Activated B cell treated with CpG ODN at 0.5 μM for 24 hours (primary cell): ENCODE measurements around the gene MPZL3. TPM values are rescaled to one million over a fixed set of nuclear protein-coding genes. Genes with fewer than 3 reads are reported as not detected.

Source experiments
- ATAC-seq: fragments of 200-7000 bp; cut with Tn5 transposase; one replicate; pipeline ENCODE4 v1.10.0; 2021; ENCODE audit warnings: low read depth, mild to moderate bottlenecking, moderate library complexity
- CTCF ChIA-PET: fragments of 350-600 bp; sonication (Branson Sonifier 250); formaldehyde crosslinking; loops from one replicate; lab custom pipeline; 2021; ENCODE audit warnings: antibody characterized with exemption; lab: Charles Lee
- POLR2A ChIA-PET: fragments of 350-600 bp; sonication (Branson Sonifier 250); formaldehyde crosslinking; loops from one replicate; lab custom pipeline; 2021; ENCODE audit warnings: antibody characterized with exemption; lab: Charles Lee
- DNase-seq: peaks from one replicate; pipeline ENCODE4 v3.0.0; 2022
- H3K27ac Mint-ChIP-seq: one replicate; pipeline ENCODE4 v1.8.0; 2020; ENCODE audit warnings: mixed read lengths
- H3K27me3 Mint-ChIP-seq: one replicate; pipeline ENCODE4 v1.8.0; 2021; ENCODE audit warnings: mixed read lengths
- H3K36me3 Mint-ChIP-seq: one replicate; pipeline ENCODE4 v1.8.0; 2021; ENCODE audit warnings: low read depth, mixed read lengths
- H3K4me1 Mint-ChIP-seq: one replicate; pipeline ENCODE4 v1.8.0; 2021; ENCODE audit warnings: mixed read lengths
- H3K4me3 Mint-ChIP-seq: one replicate; pipeline ENCODE4 v1.8.0; 2020; ENCODE audit warnings: mild to moderate bottlenecking, mixed read lengths
- H3K9me3 Mint-ChIP-seq: one replicate; pipeline ENCODE4 v1.8.0; 2020; ENCODE audit warnings: mixed read lengths
- intact Hi-C: fragments of 100-400 bp; cut with micrococcal nuclease; formaldehyde crosslinking; loops from one replicate; pipeline ENCODE4 v1.15.1; 2024
- total RNA-seq: library from RNA; stranded (reverse); gene quantifications from 2 replicates; pipeline ENCODE4 v1.2.3, GENCODE V29; 2022
- TF ChIP-seq, protein P1 (sequence below): fragments of 200-600 bp; IDR thresholded peaks from one replicate; pipeline ENCODE4 v1.8.0; 2022; ENCODE audit warnings: antibody characterized with exemption, mild to moderate bottlenecking

Gene MPZL3
- total RNA-seq, 1 donor from 2014 or later = 2.9 TPM

GRCh38 chr11:118277312-118277711 lies 25.1 kb upstream of the MPZL3 start:
- ChIA-PET POLR2A (interaction anchor here (0.7 kb wide), 1 partner anchor 1099 kb away, joined by 3 read pairs; the partner anchor contains the start of gene SIDT2), CTCF (interaction anchor here (0.9 kb wide), 1 partner anchor 12 kb away, joined by 3 read pairs; no protein-coding TSS in a partner anchor)

DNA sequence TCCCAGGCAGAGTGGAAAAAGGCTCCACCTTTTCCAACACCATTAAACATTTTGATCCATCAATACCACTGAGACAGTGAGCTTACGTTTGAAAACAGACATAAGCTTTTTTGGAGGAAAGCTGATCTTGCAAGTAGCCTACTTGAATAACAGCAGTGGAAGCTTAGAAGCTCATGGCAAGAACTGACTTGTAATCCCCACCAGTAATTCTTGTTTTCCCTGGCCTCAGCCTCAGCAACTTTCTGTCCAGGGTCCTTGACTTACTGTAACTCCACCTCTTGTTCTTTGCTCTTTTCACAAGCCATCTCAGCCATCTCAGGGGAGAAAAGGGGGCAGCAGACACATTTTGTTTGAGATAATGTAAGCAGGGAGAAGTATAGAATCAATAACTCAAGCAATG lies 24.3 kb upstream of the MPZL3 start:
- no peaks in the 10 kb centered on the region for H3K36me3 Mint-ChIP-seq
- CTCF ChIA-PET = no interaction called here
- intact Hi-C loops = no loop called here
- POLR2A ChIA-PET = no interaction called here
- peaks cover 11% of the 10 kb centered on the region for H3K27me3 Mint-ChIP-seq
- no peak overlapping the region for H3K27ac Mint-ChIP-seq
- peaks cover 7% of the 10 kb centered on the region for H3K4me1 Mint-ChIP-seq
- DNase-seq (no peak), ATAC-seq (no peak)
- TF ChIP-seq, protein P1, sequence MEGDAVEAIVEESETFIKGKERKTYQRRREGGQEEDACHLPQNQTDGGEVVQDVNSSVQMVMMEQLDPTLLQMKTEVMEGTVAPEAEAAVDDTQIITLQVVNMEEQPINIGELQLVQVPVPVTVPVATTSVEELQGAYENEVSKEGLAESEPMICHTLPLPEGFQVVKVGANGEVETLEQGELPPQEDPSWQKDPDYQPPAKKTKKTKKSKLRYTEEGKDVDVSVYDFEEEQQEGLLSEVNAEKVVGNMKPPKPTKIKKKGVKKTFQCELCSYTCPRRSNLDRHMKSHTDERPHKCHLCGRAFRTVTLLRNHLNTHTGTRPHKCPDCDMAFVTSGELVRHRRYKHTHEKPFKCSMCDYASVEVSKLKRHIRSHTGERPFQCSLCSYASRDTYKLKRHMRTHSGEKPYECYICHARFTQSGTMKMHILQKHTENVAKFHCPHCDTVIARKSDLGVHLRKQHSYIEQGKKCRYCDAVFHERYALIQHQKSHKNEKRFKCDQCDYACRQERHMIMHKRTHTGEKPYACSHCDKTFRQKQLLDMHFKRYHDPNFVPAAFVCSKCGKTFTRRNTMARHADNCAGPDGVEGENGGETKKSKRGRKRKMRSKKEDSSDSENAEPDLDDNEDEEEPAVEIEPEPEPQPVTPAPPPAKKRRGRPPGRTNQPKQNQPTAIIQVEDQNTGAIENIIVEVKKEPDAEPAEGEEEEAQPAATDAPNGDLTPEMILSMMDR = no peak
- no peak overlapping the region for H3K4me3 Mint-ChIP-seq
- H3K9me3 Mint-ChIP-seq = no peaks in the 10 kb centered on the region

More at GRCh38 chr11:118277312-118277711, 25.1 kb upstream of the MPZL3 start:
- Mint-ChIP-seq H3K27ac (no peak overlapping the region), H3K36me3 (no peaks in the 10 kb centered on the region), H3K4me3 (no peak overlapping the region), H3K4me1 (peaks cover 9% of the 10 kb centered on the region), H3K27me3 (peaks cover 11% of the 10 kb centered on the region), H3K9me3 (no peaks in the 10 kb centered on the region)
- intact Hi-C loops = no loop called here
- no peak for DNase-seq
- TF ChIP-seq, protein P1 = no peak
- ATAC-seq = no peak

DNA sequence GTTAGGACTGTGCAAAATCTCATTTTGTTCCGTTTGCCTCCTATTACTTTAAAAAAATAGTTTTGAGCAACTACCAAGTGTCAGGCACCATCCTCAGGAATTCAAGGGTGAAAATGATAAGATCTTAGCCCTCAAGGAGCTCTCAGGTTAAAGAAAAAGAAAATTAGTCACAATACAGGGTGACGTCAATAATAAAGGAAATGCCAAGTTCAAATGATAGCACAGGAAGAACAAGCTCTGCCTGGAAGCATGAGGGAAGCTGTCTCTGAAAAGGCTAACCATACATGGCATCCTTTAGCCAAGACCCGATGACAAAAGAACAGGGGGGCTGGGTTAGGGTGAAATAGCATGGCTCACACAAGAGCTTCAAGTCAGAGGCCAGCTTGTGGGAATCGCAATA lies 23.0 kb upstream of the MPZL3 start:
- POLR2A ChIA-PET = interaction anchor here (0.5 kb wide), 1 partner anchor 332 kb away, joined by 4 read pairs; the partner anchor contains the start of gene PHLDB1
- H3K36me3 Mint-ChIP-seq = no peaks in the 10 kb centered on the region

DNA sequence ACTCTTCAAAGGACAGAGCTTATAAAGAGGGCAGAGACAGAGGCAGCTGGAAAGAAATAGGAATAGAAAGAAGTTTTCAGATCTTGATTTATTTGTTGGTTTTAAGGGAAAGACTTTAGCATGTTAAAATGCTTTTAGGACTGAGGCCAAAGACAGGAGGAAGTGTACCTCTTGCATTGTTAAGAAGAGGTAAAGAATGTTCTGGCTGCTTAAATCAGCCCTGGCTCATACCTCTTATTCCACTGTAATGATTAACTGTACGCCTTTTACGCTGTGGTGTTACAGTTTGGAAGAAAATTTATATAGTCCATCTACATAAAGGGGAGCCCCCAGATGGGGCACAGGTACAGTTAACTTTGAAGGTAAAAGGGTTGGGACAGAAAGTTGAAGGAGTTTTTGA lies 22.0 kb upstream of the MPZL3 start:
- Mint-ChIP-seq H3K9me3 (no peaks in the 10 kb centered on the region), H3K4me3 (no peak overlapping the region), H3K27me3 (peaks cover 26% of the 10 kb centered on the region), H3K27ac (no peak overlapping the region), H3K4me1 (no peaks in the 10 kb centered on the region), H3K36me3 (no peaks in the 10 kb centered on the region)
- TF ChIP-seq, protein P1 = no peak
- ATAC-seq (no peak), DNase-seq (no peak)
- ChIA-PET POLR2A (no interaction called here), CTCF (no interaction called here)
- intact Hi-C loops = no loop called here

More for the DNA sequence above, 23.0 kb upstream of the MPZL3 start:
- DNase-seq = no peak
- ATAC-seq = no peak
- H3K27ac Mint-ChIP-seq = no peak overlapping the region
- no peak overlapping the region for H3K4me3 Mint-ChIP-seq
- TF ChIP-seq, protein P1 = no peak
- CTCF ChIA-PET = no interaction called here
- no peaks in the 10 kb centered on the region for H3K9me3 Mint-ChIP-seq
- intact Hi-C loops = no loop called here
- peaks cover 17% of the 10 kb centered on the region for H3K27me3 Mint-ChIP-seq
- H3K4me1 Mint-ChIP-seq = no peaks in the 10 kb centered on the region

DNA sequence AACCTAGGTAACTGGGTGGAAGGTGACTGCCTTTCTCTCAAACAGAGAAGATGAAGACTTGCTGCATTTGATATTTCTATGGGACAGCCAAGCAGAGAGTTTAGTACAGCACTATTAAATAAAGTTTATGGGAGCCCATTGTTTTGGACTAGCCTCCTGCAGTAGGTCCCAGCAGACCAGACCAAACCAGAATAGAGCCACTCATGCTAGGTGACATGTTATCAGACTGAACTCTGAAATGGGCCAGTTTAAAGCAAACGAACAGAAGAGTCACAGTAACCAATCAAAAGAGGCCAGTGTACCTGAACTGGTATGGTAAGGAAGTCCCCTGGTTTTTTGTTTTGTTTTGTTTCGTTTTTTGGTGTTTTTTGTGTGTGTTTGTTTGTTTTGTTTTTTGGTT lies 19.8 kb upstream of the MPZL3 start:
- CTCF ChIA-PET = no interaction called here
- no peak for ATAC-seq
- Mint-ChIP-seq H3K9me3 (no peaks in the 10 kb centered on the region), H3K27me3 (peaks cover 26% of the 10 kb centered on the region), H3K27ac (no peak overlapping the region), H3K4me1 (no peaks in the 10 kb centered on the region), H3K36me3 (no peaks in the 10 kb centered on the region), H3K4me3 (no peak overlapping the region)
- POLR2A ChIA-PET = no interaction called here
- DNase-seq = no peak
- intact Hi-C loops = no loop called here
- TF ChIP-seq, protein P1 = no peak
